Suprapubic skin (tissue), 4 donors: ENCODE results near the gene NEURL1.

Experiments used
- EP300 ChIP-seq: sonication (generic); formaldehyde crosslinking; IDR thresholded peaks from one replicate; pipeline ENCODE4 v1.6.1; 2017; ENCODE audit warnings: antibody characterized with exemption
- POLR2A ChIP-seq, 2 donors: fragments of 450-650 bp; IDR thresholded peaks; one replicate each; pipeline ENCODE4 v1.6.1; 2017; ENCODE audit warnings: antibody characterized with exemption in 2 of 2, mild to moderate bottlenecking in 2 of 2, moderate library complexity in 2 of 2
- POLR2AphosphoS5 ChIP-seq, 3 donors: sonication (generic); formaldehyde crosslinking; IDR thresholded peaks; one replicate each; pipeline ENCODE4 v1.6.1; 2017; ENCODE audit warnings: antibody characterized with exemption in 3 of 3
- TF ChIP-seq, protein P1 (sequence below), 2 donors: fragments of 200-600 bp in 1 of 2; fragments of 450-650 bp in 1 of 2; sonication (generic) in 1 of 2; IDR thresholded peaks; one replicate each; pipeline ENCODE4 v1.5.1; 2016 to 2019; ENCODE audit warnings: antibody characterized with exemption in 2 of 2, mild to moderate bottlenecking in 1 of 2, moderate library complexity in 1 of 2

DNA sequence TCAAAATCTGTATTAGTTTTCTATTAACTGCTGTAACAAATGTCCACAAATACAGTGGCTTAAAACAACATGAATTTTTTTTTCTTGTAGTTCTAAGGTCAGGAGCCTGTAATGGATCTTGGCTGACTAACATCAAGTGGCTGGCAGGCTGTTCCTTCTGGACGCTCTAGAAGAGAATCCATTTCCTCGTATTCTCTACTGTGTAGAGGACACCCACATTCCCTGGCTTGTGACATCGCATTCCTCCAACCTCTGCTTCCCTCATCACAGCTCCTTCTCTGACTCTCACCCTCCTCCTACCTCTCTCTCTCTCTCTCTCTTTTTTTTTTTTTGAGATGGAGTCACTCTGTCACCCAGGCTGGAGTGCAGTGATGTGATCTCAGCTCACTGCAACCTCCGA lies 30.0 kb upstream of the NEURL1 start:
- TF ChIP-seq, protein P1, sequence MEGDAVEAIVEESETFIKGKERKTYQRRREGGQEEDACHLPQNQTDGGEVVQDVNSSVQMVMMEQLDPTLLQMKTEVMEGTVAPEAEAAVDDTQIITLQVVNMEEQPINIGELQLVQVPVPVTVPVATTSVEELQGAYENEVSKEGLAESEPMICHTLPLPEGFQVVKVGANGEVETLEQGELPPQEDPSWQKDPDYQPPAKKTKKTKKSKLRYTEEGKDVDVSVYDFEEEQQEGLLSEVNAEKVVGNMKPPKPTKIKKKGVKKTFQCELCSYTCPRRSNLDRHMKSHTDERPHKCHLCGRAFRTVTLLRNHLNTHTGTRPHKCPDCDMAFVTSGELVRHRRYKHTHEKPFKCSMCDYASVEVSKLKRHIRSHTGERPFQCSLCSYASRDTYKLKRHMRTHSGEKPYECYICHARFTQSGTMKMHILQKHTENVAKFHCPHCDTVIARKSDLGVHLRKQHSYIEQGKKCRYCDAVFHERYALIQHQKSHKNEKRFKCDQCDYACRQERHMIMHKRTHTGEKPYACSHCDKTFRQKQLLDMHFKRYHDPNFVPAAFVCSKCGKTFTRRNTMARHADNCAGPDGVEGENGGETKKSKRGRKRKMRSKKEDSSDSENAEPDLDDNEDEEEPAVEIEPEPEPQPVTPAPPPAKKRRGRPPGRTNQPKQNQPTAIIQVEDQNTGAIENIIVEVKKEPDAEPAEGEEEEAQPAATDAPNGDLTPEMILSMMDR (IDR thresholded peaks at IDR 0.05): no peak
- TF ChIP-seq POLR2A (IDR thresholded peaks at IDR 0.05): no peak
- TF ChIP-seq EP300: no peak
- TF ChIP-seq POLR2AphosphoS5 (IDR thresholded peaks at IDR 0.05): no peak
